ENCODE data around the gene TNIP3. TPM values are rescaled to one million over a fixed set of nuclear protein-coding genes. Genes with fewer than 3 reads are reported as not detected.
A peak's percentile ranks its signal among the peaks of the same experiment; 100 is the strongest.
"Not testable (repeated sequence)": the region's sequence is repeated elsewhere in the genome, so short reads cannot be mapped to it uniquely, and the experiment has no call there.

TNIP3 gene, protein sequence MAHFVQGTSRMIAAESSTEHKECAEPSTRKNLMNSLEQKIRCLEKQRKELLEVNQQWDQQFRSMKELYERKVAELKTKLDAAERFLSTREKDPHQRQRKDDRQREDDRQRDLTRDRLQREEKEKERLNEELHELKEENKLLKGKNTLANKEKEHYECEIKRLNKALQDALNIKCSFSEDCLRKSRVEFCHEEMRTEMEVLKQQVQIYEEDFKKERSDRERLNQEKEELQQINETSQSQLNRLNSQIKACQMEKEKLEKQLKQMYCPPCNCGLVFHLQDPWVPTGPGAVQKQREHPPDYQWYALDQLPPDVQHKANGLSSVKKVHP
- not detected for polyA plus RNA-seq

DNA sequence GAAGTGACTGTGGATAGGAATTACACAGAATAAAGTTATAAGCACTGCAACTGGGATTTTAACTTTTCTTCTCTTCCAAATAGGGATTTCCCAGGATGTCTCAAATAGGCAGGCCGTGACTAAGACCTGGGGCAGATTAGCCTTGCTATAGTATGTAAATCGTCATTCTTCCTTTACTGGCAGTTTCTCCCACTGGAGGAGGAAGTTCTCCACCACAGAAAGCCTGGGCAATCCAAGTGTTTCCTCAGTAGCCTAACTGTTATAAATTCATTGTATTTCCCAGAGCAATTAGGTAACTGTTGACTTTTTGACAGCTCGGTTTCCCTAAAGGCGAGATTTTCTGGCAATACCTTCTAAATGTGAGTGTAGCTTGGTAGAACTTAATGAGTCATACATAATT is at the start of gene TNIP3:
Gene TNIP3 (minus strand): TSS at position 31 of the 400 bp plus-strand sequence. CDS start 196 bp downstream, outside the sequence.
- no peak within 1 kb of the TSS for H3K4me3 Mint-ChIP-seq
- no peaks in the 10 kb centered on the region for H3K27me3 Mint-ChIP-seq
- H3K4me1 Mint-ChIP-seq = peaks cover 0 to 5% (median 0%) of the 10 kb centered on the region in 3 donors
- no peaks in the 10 kb centered on the region for H3K9me3 Mint-ChIP-seq
- H3K36me3 Mint-ChIP-seq = no peaks in the 10 kb centered on the region
- no peak within 1 kb of the TSS for H3K27ac Mint-ChIP-seq

DNA sequence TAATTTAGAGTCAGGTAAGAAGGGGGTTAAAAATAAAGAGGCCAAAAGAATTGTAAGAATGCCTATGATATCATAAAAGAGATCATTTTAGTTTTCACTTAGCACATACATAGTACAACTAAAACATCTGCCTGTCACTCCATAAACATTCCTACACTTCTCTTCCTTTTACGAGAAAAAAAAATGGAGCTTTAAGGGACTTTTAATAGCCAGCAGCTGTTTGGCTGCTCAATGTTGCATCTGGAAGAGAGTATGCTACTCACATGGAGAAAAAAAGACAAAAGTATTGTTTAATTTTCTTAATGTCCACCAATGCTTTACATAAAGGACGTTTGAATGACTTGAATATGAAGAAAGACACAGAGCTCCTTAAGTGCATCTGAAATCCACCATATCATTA is 48.7 kb upstream of the TNIP3 start:
- peak overlapping the region in 1 of 4 donors; percentile 12 for H3K4me3 Mint-ChIP-seq
- H3K36me3 Mint-ChIP-seq = no peaks in the 10 kb centered on the region
- H3K4me1 Mint-ChIP-seq = no peaks in the 10 kb centered on the region
- H3K9me3 Mint-ChIP-seq = peaks cover 0 to 2% (median 0%) of the 10 kb centered on the region in 3 donors
- H3K27ac Mint-ChIP-seq = no peak overlapping the region
- no peaks in the 10 kb centered on the region for H3K27me3 Mint-ChIP-seq

GRCh38 chr4:121209171-121209570 is 45.0 kb upstream of the TNIP3 start:
- H3K27ac Mint-ChIP-seq = no peak overlapping the region
- no peaks in the 10 kb centered on the region for H3K27me3 Mint-ChIP-seq
- no peak overlapping the region for H3K4me3 Mint-ChIP-seq
- peaks cover 4 to 8% (median 7%) of the 10 kb centered on the region in 3 donors for H3K9me3 Mint-ChIP-seq
- peaks cover 2% of the 10 kb centered on the region for H3K36me3 Mint-ChIP-seq
- H3K4me1 Mint-ChIP-seq = peaks cover 0 to 4% (median 0%) of the 10 kb centered on the region in 3 donors

DNA sequence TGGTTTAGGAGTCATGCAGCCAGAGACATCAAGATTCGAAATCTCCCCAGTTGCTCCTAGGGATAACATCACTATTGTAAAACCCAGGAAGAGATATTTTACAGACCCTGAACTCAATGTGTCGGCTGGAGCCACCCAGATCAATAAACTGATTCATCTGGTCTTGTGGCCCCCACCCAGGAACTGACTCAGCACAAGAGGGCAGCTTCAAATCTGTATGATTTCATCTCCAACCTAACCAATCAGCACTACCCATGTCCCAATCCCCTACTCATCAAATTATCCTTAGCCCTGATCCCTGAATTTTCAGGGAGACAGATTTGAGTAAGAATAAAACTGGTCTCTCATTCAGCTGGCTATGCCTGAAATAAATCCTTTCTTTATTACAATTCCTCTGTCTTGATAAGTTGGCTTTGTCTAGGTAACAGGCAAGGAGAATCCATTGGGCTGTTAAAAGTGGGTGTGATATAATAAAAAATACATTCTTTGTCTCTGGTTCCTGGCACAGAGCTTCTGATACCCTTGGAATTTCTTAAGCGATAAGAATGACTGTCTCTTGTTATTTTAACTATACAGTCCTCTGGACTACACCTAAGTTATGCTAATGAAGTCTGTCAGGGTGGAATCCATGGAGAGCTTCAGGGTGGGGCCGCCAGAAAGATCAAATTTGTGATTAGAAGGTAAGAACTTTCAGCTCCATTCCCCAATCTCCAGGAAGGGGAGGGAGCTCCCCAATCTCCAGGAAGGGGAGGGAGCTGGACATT is 44.3 kb upstream of the TNIP3 start:
- Mint-ChIP-seq H3K27me3 (no peaks in the 10 kb centered on the region), H3K9me3 (peaks cover 4 to 9% (median 7%) of the 10 kb centered on the region in 3 donors), H3K27ac (peak overlapping the region in 1 of 3 donors; percentile 52), H3K4me1 (peaks cover 0 to 4% (median 0%) of the 10 kb centered on the region in 3 donors), H3K36me3 (peaks cover 2% of the 10 kb centered on the region), H3K4me3 (no peak overlapping the region)

DNA sequence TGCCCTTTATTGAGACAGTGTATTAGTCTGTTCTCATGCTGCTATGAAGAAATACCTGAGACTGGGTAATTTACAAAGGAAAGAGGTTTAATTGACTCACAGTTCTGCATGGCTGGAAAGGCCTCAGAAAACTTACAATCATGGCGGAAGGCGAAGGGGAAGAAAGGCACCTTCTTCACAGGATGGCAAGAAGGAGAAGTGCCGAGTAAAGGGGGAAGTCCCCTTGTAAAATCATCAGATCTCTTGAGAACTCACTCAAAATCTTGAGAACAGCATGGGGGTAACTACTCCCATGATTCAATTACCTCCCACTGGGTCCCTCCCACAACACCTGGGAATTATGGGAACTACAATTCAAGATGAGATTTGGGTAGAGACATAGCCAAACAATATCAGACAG is 41.7 kb upstream of the TNIP3 start:
- not testable (repeated sequence) for H3K27ac Mint-ChIP-seq, H3K4me1 Mint-ChIP-seq, H3K27me3 Mint-ChIP-seq, H3K36me3 Mint-ChIP-seq, H3K4me3 Mint-ChIP-seq
- peaks cover 4 to 10% (median 7%) of the 10 kb centered on the region in 3 donors for H3K9me3 Mint-ChIP-seq

GRCh38 chr4:121200795-121201472 is 36.8 kb upstream of the TNIP3 start:
- peaks cover 4 to 8% (median 6%) of the 10 kb centered on the region in 3 donors for H3K9me3 Mint-ChIP-seq

DNA sequence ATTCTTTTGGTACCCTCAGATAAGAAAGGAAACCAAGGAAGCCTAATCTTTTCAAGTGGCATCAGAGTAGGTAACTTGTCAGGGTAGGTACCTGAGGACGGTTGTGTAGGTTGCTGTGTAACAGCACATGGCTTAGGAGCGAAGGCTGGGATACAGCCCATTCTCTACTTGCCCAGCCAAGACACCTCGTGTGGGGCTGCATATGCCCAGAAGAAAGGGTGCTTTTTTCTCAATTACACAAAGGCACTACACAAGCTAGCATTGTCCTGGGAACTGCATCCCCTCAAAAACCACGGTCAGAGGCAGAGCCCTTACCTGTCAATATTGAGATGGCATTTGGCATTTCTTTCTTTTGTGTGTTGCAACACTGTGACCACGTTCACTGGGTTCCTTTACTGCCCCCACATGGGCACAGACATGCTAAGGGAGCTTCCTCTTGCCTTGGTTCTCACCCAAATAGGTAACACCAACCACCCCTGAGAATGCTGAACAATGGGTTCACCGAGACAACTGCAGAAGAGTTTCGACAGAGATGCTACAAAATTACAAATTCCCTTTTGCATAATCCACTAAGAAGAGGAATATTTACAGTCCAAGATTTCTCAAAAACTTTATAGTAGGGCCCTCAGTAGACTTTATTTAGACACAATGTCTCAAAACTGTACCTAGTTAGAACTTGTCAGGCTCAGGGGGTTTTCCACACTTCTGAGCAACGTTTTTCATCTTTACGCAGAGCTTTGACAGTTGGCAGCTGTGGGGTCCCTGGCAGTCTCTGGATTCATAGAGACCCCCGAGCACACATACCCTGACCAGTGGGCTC is 35.8 kb upstream of the TNIP3 start:
- Mint-ChIP-seq H3K27ac (peak overlapping the region in 1 of 3 donors; percentile 12), H3K9me3 (peaks cover 0 to 6% (median 2%) of the 10 kb centered on the region in 3 donors), H3K36me3 (peaks cover 3% of the 10 kb centered on the region), H3K4me1 (peaks cover 11 to 14% (median 13%) of the 10 kb centered on the region in 3 donors), H3K27me3 (no peaks in the 10 kb centered on the region), H3K4me3 (peak overlapping the region in 3 of 4 donors; percentile 28 to 44 (median 41))

More at GRCh38 chr4:121200795-121201472, 36.8 kb upstream of the TNIP3 start:
- Mint-ChIP-seq H3K4me1 (peaks cover 11 to 17% (median 13%) of the 10 kb centered on the region in 3 donors), H3K4me3 (peak overlapping the region in 3 of 4 donors; percentile 1 to 75 (median 23)), H3K27me3 (no peaks in the 10 kb centered on the region), H3K27ac (peak overlapping the region in 2 of 3 donors; percentile 1 to 18), H3K36me3 (peaks cover 4% of the 10 kb centered on the region)

- no peaks in the 10 kb centered on the region for H3K27me3 Mint-ChIP-seq
- H3K4me1 Mint-ChIP-seq = peaks cover 11 to 14% (median 13%) of the 10 kb centered on the region in 3 donors
These were observed 34.1 kb upstream of the TNIP3 start for GRCh38 chr4:121198251-121198650.

DNA sequence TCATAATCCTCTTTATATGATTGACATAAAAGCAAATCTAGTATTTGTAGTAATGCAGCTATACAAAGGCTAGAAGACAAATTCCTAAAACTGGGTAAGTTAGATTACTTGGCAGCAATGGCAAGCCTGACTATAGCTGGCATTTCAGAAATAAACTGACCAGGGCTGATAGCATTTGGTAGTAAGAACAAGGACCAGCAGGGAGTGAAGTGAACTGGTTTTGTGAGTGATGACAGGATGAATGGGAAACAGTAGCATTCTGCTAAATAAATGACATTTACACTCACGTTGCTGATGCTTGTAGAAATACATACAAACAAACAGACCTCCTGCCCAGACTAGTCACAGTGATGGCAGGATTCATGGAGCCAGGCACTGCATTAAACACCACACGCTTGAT is 31.5 kb upstream of the TNIP3 start:
- H3K27ac Mint-ChIP-seq = no peak overlapping the region
- peaks cover 9 to 13% (median 11%) of the 10 kb centered on the region in 3 donors for H3K4me1 Mint-ChIP-seq
- no peaks in the 10 kb centered on the region for H3K36me3 Mint-ChIP-seq
- H3K27me3 Mint-ChIP-seq = no peaks in the 10 kb centered on the region
- no peak overlapping the region for H3K4me3 Mint-ChIP-seq
- no peaks in the 10 kb centered on the region for H3K9me3 Mint-ChIP-seq

More at GRCh38 chr4:121198251-121198650, 34.1 kb upstream of the TNIP3 start:
- Mint-ChIP-seq H3K4me3 (no peak overlapping the region), H3K36me3 (peaks cover 2% of the 10 kb centered on the region), H3K9me3 (peaks cover 0 to 1% (median 0%) of the 10 kb centered on the region in 3 donors), H3K27ac (no peak overlapping the region)

DNA sequence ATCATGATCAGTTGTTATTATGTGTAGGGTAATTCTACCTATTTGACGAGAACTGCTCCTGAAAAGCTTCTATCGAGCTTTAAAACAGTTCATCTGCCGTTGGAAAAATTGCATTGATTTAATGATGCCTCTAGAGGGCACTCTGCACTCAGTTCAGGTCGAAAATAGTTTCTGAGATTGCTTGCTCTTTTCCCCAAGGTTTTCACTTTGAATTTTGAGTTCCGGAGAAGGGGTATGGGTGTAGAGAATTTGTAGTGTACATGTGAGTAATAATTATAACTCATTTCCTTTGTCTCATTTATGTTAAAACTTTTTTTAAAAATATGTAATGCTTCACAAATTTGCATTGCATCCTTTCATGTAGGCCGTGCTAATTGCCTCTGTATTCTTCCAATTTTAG is 28.4 kb upstream of the TNIP3 start:
- Mint-ChIP-seq H3K4me3 (peak overlapping the region in 1 of 4 donors; percentile 42), H3K4me1 (peaks cover 0 to 8% (median 5%) of the 10 kb centered on the region in 3 donors), H3K36me3 (no peaks in the 10 kb centered on the region), H3K27me3 (no peaks in the 10 kb centered on the region), H3K9me3 (no peaks in the 10 kb centered on the region), H3K27ac (no peak overlapping the region)

- Mint-ChIP-seq H3K4me1 (peaks cover 0 to 8% (median 5%) of the 10 kb centered on the region in 3 donors), H3K27ac (no peak overlapping the region), H3K9me3 (no peaks in the 10 kb centered on the region), H3K4me3 (no peak overlapping the region), H3K36me3 (no peaks in the 10 kb centered on the region), H3K27me3 (no peaks in the 10 kb centered on the region)
These were observed 27.9 kb upstream of the TNIP3 start for GRCh38 chr4:121192013-121192412.

GRCh38 chr4:121191361-121191760 is 27.2 kb upstream of the TNIP3 start:
- Mint-ChIP-seq H3K4me1 (peaks cover 0 to 8% (median 5%) of the 10 kb centered on the region in 3 donors), H3K9me3 (no peaks in the 10 kb centered on the region), H3K27ac (no peak overlapping the region), H3K27me3 (no peaks in the 10 kb centered on the region), H3K4me3 (no peak overlapping the region), H3K36me3 (no peaks in the 10 kb centered on the region)

GRCh38 chr4:121190389-121190788 is 26.3 kb upstream of the TNIP3 start:
- H3K9me3 Mint-ChIP-seq = no peaks in the 10 kb centered on the region
- H3K27me3 Mint-ChIP-seq = no peaks in the 10 kb centered on the region
- H3K4me1 Mint-ChIP-seq = peaks cover 0 to 11% (median 10%) of the 10 kb centered on the region in 3 donors
- no peak overlapping the region for H3K4me3 Mint-ChIP-seq
- peak overlapping the region in 2 of 3 donors; percentile 51 to 53 for H3K27ac Mint-ChIP-seq
- no peaks in the 10 kb centered on the region for H3K36me3 Mint-ChIP-seq

Data from IgD-negative memory B cell (primary cell).